ENCODE data around the gene SLC24A3.
"Not testable (repeated sequence)": the region's sequence is repeated elsewhere in the genome, so short reads cannot be mapped to it uniquely, and the experiment has no call there.

Gene SLC24A3

GRCh38 chr20:19659448-19659847, 447.0 kb downstream of the SLC24A3 start:
- no peak for DNase-seq

- DNase-seq, result no peak
These were observed 448.5 kb downstream of the SLC24A3 start for GRCh38 chr20:19660808-19661378.

GRCh38 chr20:19661717-19662636, 449.5 kb downstream of the SLC24A3 start:
- DNase-seq, result peak; percentile 58

GRCh38 chr20:19662637-19662995, 450.2 kb downstream of the SLC24A3 start:
- no peak for DNase-seq

GRCh38 chr20:19668418-19668817, 456.0 kb downstream of the SLC24A3 start:
- no peak for DNase-seq

GRCh38 chr20:19670829-19671228, 458.4 kb downstream of the SLC24A3 start:
- no peak for DNase-seq

- no peak for DNase-seq
These were observed 458.9 kb downstream of the SLC24A3 start for GRCh38 chr20:19671374-19671773.

- no peak for DNase-seq
These were observed 460.1 kb downstream of the SLC24A3 start for GRCh38 chr20:19672498-19672897.

- no peak for DNase-seq
These were observed 461.1 kb downstream of the SLC24A3 start for GRCh38 chr20:19673575-19673974.

- no peak for DNase-seq
These were observed 463.8 kb downstream of the SLC24A3 start for GRCh38 chr20:19676202-19676601.

GRCh38 chr20:19677336-19677735, 464.9 kb downstream of the SLC24A3 start:
- no peak for DNase-seq

GRCh38 chr20:19678591-19678990, 466.1 kb downstream of the SLC24A3 start:
- DNase-seq, result not testable (repeated sequence)

GRCh38 chr20:19679900-19680495, 467.6 kb downstream of the SLC24A3 start:
- no peak for DNase-seq

GRCh38 chr20:19682249-19682648, 469.8 kb downstream of the SLC24A3 start:
- DNase-seq, result no peak

- no peak for DNase-seq
These were observed 470.7 kb downstream of the SLC24A3 start for GRCh38 chr20:19683188-19683587.

- no peak for DNase-seq
These were observed 471.4 kb downstream of the SLC24A3 start for GRCh38 chr20:19683822-19684221.

GRCh38 chr20:19688031-19688806, 475.8 kb downstream of the SLC24A3 start:
- DNase-seq, result no peak

GRCh38 chr20:19690462-19690861, 478.0 kb downstream of the SLC24A3 start:
- DNase-seq, result no peak

- DNase-seq, result no peak
These were observed 478.7 kb downstream of the SLC24A3 start for GRCh38 chr20:19691125-19691524.

GRCh38 chr20:19692100-19692499, 479.7 kb downstream of the SLC24A3 start:
- no peak for DNase-seq

GRCh38 chr20:19692685-19693119, 480.3 kb downstream of the SLC24A3 start:
- peak; percentile 42 for DNase-seq

GRCh38 chr20:19693508-19693907, 481.1 kb downstream of the SLC24A3 start:
- no peak for DNase-seq

- no peak for DNase-seq
These were observed 482.6 kb downstream of the SLC24A3 start for GRCh38 chr20:19695081-19695480.
